Cortex of kidney (tissue), 1 donor: ENCODE measurements around the gene SCAMP1.

ENCODE experiments used
- DNase-seq: peaks from one replicate; lab custom pipeline; 2025; lab: John Stamatoyannopoulos, UW

The SCAMP1 gene

GRCh38 chr5:78492650-78493049 lies 132.2 kb downstream of the SCAMP1 start:
- DNase-seq, result no peak

- DNase-seq, result no peak
Measured at GRCh38 chr5:78495800-78496199, 135.4 kb downstream of the SCAMP1 start.

- DNase-seq, result no peak
Measured at GRCh38 chr5:78496373-78496772, 136.0 kb downstream of the SCAMP1 start.

- no peak for DNase-seq
Measured at GRCh38 chr5:78497573-78498533, 137.4 kb downstream of the SCAMP1 start.

- no peak for DNase-seq
Measured at GRCh38 chr5:78499485-78499884, 139.1 kb downstream of the SCAMP1 start.

GRCh38 chr5:78500028-78500427 lies 139.6 kb downstream of the SCAMP1 start:
- DNase-seq, result no peak

GRCh38 chr5:78500871-78501270 lies 140.5 kb downstream of the SCAMP1 start:
- DNase-seq, result no peak

- DNase-seq, result no peak
Measured at GRCh38 chr5:78501411-78502352, 141.3 kb downstream of the SCAMP1 start.

- no peak for DNase-seq
Measured at GRCh38 chr5:78503958-78504653, 143.7 kb downstream of the SCAMP1 start.

GRCh38 chr5:78504704-78505677 lies 144.6 kb downstream of the SCAMP1 start:
- no peak for DNase-seq

GRCh38 chr5:78505860-78506259 lies 145.4 kb downstream of the SCAMP1 start:
- DNase-seq, result no peak

- no peak for DNase-seq
Measured at GRCh38 chr5:78506261-78507024, 146.0 kb downstream of the SCAMP1 start.

- DNase-seq, result no peak
Measured at GRCh38 chr5:78507531-78507930, 147.1 kb downstream of the SCAMP1 start.

- DNase-seq, result no peak
Measured at GRCh38 chr5:78508186-78508765, 147.9 kb downstream of the SCAMP1 start.

- DNase-seq, result no peak
Measured at GRCh38 chr5:78509145-78509865, 148.9 kb downstream of the SCAMP1 start.

GRCh38 chr5:78509884-78510769 lies 149.7 kb downstream of the SCAMP1 start:
- DNase-seq, result no peak

GRCh38 chr5:78511121-78511906 lies 150.9 kb downstream of the SCAMP1 start:
- DNase-seq, result no peak
